ENCODE data around the gene TMEM163.

GRCh38 chr2:134766583-134766982, 47.8 kb upstream of the TMEM163 start:
- TF ChIP-seq, protein P1, sequence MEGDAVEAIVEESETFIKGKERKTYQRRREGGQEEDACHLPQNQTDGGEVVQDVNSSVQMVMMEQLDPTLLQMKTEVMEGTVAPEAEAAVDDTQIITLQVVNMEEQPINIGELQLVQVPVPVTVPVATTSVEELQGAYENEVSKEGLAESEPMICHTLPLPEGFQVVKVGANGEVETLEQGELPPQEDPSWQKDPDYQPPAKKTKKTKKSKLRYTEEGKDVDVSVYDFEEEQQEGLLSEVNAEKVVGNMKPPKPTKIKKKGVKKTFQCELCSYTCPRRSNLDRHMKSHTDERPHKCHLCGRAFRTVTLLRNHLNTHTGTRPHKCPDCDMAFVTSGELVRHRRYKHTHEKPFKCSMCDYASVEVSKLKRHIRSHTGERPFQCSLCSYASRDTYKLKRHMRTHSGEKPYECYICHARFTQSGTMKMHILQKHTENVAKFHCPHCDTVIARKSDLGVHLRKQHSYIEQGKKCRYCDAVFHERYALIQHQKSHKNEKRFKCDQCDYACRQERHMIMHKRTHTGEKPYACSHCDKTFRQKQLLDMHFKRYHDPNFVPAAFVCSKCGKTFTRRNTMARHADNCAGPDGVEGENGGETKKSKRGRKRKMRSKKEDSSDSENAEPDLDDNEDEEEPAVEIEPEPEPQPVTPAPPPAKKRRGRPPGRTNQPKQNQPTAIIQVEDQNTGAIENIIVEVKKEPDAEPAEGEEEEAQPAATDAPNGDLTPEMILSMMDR (IDR thresholded peaks at IDR 0.05), result no peak
- no peak for TF ChIP-seq EP300 (IDR thresholded peaks at IDR 0.05)
- TF ChIP-seq POLR2A (IDR thresholded peaks at IDR 0.05; ENCODE audit: low read depth), result no peak
- TF ChIP-seq POLR2AphosphoS5 (IDR thresholded peaks at IDR 0.05), result no peak

All from esophagus muscularis mucosa (tissue), 4 donors.